DMS153 (cell line): ENCODE measurements around the gene MALRD1.
A peak's percentile ranks its signal among the peaks of the same experiment; 100 is the strongest.

Experiments
- DNase-seq: peaks from one replicate; lab custom pipeline; 2025; lab: John Stamatoyannopoulos, UW

MALRD1 gene

DNA sequence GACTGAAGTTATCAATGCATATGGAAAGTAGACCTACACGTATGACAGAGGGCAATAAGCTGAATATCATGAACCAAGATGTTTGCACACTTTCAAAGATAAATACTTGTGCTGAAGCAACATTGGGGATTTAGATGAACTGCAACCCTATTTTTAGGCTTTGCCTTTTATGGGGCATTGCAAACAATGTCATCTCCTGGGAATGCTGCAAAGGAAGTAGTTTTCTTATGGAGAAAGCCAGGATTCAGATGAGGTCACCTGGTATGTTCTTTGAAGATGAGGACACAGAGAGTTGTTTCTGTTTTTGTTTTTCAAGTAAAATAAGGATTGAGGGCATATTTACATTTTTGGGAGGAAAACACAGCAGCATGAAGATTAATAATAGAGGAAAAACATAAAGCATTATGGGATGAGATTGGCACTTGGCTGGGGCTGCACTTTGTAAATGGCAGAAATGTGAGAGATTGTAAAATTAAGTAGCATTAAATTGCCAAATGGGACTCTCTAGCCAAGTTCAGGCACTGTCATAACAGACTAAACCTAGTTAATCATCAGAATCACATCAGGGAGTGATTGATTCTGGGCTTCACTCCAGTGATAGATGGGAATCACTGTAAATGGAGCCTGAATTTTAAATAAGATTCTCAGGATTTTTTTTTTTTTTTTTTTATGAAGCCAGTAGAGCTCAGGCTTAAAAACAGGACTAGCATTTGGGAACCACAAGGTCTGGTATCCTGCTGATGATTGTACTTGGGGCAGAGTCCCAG is 63.1 kb downstream of the MALRD1 start:
- no peak for DNase-seq

GRCh38 chr10:19117438-19117837 is 68.8 kb downstream of the MALRD1 start:
- no peak for DNase-seq

- DNase-seq: no peak
Observed at GRCh38 chr10:19119191-19119590, 70.6 kb downstream of the MALRD1 start.

DNA sequence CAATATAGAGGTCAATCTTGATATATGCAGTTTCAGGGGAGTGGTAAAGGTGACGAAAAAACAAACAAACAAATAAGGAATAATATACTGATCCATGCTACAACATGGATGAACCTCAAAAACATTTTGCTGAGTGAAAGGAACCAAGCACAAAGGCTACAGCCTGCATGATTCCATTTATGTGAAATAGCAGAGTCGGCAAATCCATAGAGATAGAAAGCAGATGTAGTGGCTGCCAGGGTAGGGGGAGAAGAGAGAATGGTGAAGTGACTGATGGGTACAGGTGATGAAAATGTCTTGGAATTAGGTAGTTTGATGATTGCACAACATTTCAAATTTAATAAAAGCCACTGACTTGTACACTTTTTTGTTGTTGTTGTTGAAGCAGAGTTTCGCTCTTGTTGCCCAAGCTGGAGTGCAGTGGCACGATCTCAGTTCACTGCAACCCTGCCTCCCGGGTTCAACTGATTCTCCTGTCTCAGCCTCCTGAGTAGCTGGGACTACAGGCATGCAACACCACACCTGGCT is 71.8 kb downstream of the MALRD1 start:
- no peak for DNase-seq

DNA sequence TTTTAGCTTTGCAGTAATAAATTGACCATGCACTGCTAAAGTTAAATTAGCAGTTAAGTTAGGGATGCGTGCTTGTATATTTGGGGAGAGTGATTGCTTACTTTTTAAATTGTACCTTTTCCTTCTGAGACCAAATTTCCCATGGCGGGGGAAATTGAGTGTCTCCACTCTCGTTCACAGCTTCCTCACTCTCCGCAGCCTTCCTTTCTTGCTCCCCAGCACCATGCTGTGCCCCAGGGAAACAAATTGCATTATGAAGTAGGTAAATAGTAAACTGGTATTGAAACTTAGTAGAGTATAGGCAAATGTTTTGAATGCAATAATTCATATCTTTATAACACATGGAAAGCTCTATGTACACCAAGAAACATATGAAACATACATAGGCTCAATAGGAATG is 85.4 kb downstream of the MALRD1 start:
- no peak for DNase-seq

- no peak for DNase-seq
Observed at GRCh38 chr10:19142967-19143366, 94.4 kb downstream of the MALRD1 start.

GRCh38 chr10:19144206-19144605 is 95.6 kb downstream of the MALRD1 start:
- no peak for DNase-seq

GRCh38 chr10:19154375-19154774 is 105.8 kb downstream of the MALRD1 start:
- DNase-seq: no peak

DNA sequence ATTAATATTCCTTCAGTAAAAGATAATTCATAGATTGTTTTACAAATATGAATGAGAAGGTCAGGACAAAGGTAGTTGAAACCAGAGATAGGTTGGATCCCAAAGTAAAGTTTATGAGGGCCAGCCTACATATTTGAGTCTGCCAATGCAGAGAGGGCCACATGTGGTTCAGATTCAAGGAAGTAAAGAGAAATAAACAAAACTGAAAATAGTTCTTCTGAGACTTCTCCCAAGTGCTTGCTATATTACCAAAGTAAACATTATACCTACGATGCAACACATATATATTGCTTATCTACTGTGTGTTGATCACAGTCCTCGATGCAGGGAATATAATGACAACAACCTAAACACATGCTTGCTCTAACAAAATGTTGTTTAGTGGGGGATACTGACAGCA is 109.8 kb downstream of the MALRD1 start:
- DNase-seq: no peak

- DNase-seq: no peak
Observed at GRCh38 chr10:19158870-19159269, 110.3 kb downstream of the MALRD1 start.

- no peak for DNase-seq
Observed at GRCh38 chr10:19164461-19164860, 115.9 kb downstream of the MALRD1 start.

DNA sequence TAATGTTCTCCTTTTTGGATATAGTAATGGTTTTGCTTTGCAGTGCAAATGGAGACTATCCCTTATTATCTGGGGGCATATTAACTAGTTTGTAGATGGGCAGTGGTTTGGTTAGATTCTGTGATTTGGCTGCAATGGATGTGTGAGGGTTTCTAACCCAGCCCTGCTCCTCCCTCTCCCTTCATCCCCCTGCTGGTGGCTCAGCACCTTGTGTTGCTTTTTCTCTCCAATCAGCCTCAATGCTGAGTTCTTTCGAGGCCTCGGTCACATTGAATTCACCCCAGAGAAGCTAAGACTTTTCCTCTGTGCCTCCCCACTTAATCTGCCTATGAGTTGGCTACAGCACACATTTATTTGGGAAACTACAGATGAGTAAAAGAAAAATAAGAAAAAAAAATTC is 120.0 kb downstream of the MALRD1 start:
- DNase-seq: no peak

DNA sequence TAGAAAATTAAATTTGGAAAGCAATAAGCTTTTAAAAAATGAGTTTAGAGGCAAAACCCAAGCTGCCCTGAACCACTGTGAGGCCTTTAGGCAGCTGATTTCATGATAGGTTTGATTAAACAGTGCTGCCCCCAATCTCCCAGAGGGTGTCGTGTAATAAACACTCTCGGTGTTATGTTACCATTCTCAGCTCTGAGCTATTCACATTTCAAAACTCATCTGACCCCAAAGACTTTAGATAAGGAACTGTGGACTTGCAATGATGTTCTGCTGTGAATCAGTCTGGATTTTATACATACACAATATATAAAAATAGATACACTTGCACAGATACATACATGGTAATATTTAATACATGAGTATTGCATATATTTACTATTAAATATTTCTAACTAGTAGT is 120.4 kb downstream of the MALRD1 start:
- no peak for DNase-seq

DNA sequence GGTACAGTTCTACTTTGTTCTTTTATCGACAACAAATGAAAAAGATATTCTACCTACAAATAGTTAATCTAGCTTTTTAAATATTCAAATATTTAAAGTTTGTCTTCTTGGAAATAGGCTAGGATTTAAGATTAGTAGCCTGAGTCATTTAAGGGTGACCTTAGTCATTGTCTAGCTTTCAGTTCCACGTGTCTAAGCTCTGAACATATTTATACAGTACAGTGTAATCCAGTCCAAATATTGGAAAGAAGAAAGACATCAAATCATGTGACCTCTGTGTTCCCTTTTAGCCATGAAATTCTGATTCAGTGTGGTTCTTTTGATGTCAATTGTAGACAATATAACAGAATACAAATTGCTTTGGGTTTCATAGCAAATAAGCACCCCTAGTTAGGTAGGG is 121.1 kb downstream of the MALRD1 start:
- DNase-seq: no peak

DNA sequence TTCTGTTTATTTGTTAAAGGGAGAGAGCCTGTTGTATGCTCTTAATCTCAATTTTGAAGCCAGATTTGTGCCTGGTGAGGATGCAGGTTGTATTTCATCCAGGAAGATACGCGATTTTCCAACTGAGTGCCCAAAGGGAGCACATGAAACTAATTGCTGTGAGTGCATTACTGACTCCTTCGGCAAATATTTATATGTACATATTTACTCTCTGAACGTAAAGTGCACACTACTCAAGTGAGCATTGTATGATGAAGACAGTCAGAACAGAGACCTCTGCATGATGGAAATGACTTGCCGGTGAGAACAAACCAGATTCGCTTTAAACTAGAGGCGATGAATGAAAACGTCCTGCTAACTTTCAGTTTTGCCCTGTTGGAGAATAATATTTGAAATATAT is 130.1 kb downstream of the MALRD1 start:
- DNase-seq: peak; percentile 25

DNA sequence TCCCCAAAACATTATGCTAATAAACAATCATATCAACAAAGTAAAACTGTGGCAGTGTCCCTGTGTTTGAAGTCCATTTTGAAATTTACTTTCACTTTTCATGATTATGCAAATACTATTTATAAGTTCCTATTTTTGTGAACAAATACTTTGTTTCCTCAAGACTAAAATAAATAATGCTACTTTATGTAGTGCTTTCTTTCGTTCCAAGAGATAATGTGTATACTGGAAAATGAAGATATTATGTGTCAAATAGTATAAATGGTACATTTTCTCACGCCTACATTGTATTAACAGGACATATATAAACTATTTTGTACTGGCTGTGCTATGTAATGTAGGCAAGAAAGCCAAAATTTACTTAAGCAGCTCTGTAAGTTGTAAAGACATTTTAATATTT is 136.3 kb downstream of the MALRD1 start:
- no peak for DNase-seq

DNA sequence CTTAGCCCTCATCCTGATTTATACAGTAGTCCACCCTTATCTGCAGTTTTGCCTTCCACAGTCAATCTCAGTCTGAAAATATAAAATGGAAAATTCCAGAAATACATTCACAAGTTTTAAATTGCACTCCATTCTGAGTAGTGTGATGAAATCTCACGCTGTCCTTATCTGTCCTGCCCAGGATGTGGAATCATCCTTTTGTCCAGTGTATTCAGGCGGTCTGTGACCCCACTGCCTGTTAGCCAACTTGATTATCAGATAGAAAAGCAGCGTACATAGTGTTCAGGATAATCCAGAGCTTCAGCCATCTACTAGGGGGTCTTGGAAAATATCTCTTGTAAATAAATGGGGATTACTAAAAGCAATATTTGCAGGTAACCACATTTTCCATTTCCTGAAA is 146.3 kb downstream of the MALRD1 start:
- DNase-seq: no peak

DNA sequence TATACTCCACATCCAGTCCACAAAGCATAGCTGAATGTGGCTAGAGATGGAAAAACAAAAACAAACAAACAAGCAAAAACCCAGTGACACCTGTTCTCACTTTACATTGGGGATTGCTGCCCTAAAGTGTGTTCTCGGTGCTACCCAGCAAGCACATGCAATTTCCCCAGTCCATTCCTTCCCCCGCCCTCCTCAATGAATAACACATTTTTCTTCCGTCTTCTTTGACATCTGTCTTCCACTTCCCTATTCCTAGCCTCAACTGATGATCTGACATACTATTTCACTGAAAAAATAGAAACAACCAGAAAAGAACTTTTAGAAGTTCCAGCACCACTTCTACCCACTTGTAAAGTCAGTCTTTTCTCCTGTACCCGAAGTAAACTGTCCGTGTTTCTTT is 147.1 kb downstream of the MALRD1 start:
- DNase-seq: no peak

DNA sequence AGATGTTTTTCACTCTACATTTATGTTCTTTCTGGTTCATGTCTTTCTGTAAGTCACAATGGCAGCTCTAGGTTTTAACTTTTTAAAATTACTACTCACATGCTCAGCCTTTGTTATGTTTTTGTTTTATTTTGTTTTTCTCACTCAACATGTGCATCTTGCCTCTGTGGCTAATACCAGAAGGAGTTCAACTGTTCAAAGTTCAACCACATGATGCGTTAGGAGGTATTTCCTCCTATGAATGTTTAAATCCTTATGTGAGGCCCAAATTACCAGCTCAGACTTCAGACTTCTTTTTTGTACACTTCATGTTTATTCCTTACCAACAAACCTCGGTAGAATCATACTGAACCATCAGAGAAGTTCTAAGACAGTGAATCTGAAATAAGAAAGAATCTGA is 151.6 kb downstream of the MALRD1 start:
- no peak for DNase-seq

DNA sequence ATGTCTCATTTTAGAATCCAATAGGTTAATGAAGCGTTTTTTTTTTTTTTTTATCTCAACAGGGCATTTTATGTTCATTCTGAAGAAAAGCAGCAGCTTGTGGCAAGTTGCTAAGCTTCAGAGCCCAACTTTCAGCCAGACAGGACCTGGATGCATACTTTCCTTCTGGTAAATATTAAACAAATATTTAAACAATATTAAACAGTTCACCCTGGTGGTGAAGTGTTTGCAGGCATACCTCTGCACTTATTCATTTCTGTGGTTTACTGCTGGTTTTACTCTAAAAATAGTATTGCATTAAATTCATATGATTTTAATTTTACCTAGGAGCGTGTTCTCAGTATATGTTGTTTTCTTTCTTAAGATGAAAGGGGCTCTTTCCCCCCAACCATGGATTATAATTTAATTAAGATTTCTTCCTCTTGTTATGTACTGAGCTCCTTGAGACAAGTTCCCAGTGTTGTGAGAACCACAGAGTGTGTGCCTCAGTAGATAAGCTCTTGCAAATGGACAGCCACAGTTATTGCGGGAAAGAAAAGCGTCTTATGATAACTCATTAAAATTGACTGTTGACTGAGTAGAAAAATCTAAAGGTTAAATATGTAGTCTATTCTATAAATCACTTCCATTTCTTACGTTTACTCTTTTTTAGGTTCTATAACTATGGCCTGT is 155.8 kb downstream of the MALRD1 start:
- DNase-seq: no peak

- peak; percentile 62 for DNase-seq
Observed at GRCh38 chr10:19209319-19209718, 160.7 kb downstream of the MALRD1 start.

DNA sequence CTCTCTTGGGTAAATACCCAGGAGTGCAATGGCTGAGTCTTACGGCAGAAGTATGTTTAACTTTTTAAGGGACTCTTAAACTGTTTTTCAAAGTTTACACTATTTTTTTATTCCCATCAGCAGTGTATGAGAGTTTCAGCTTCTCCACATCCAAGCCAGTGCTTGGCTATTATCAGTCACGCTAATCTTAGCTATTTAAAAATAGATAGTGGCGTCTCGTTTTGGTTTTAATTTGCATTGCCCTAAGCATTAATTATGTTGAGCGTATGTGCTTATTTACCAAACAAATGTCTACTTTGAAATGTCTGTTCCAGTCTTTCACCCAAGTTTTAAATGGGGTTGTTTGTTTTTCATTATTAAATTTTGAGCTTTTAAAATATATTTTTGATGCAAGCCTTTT is 164.0 kb downstream of the MALRD1 start:
- no peak for DNase-seq

DNA sequence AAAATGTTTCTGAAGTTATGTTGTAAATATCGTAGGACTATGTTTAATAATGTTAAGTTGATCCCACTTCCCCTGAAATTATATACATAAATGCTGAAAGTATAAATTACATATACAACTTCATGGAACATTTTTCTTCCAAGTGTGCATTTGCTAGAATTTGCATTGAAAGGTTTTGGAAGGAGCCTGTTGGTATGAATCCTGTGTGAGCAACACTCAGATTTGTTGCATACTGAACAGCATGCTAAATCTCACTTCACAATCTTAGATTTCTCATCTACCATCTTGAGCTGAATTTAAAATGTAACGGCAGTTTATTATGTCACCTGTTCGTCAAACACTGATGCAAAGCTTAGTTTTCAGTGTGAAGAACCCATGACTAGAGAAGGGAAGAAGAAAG is 172.6 kb downstream of the MALRD1 start:
- no peak for DNase-seq

GRCh38 chr10:19226025-19226424 is 177.4 kb downstream of the MALRD1 start:
- DNase-seq: no peak
